HPDE6-E6E7 (cell line): Measurements from ENCODE around the gene SLC25A47.
A peak's percentile ranks its signal among the peaks of the same experiment; 100 is the strongest.

Experiments
- DNase-seq: peaks from one replicate; pipeline ENCODE4 v3.0.0; 2011; ENCODE audit warnings: missing footprints; ENCODE audit errors: extremely low spot score

The SLC25A47 gene

DNA sequence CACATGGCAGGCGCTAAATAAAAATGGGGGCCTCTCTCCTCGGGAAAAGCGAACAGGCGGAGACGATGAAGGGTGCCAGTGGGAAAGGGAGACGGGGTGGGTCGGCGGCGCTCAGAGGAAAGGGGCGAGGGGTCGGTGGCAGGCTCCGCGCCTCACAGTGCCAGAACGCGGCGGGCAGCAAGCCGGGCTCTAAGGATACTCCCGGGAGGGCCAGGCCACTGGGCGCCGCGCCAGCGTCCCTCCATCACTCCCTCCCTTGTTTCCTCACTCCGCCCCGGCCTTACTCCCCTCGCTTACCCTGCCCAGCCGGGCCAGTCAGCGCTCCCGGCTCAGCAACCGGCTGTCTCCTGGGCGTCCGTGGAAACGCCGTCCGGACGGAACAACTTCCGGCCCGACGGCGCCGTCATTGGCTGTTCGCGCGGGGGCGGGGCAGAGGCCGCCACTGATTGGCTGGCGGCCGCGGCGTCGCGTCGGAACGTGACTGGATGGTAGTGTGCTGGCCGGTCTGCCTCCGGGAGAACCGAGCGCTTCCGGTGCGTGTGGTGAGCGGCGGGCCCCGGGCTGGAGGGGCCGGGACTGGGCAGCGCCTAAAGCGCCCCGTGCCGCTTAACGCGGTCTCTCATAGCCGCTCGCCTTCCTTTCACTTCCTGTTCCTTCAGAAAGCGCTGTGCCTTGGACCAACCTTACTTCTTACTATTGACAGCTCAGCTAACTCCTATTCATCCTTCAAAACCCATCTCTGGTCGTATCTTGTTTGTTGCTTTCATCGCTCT, 53.0 kb downstream of the SLC25A47 start, which contains the start of gene WDR25:
TSS of gene WDR25 (plus strand) at position 523 of the 773 bp plus-strand sequence.
- peak; percentile 92 for DNase-seq

DNA sequence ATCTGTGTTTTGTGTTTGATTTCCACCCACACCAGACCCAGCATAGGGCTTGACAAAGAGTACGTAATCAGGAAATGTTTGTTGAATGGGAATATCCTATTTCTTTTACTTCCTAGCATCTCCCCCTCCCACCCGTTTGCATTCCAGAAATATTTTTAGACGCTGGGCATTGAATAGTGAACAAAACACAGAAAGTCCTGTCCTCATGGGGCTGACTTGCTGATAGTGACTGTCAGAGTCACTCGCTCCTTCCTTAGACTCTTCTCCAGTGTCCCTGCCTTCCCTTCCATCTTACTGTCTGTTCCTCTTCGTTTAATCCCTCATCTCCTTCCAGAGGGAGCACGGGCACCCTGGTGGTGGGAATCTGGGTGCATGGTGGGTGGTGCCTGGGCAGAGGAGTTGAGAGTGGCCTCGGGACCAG, 53.6 kb downstream of the SLC25A47 start:
- DNase-seq = no peak
